GM21619 (cell line): ENCODE measurements around the gene PKNOX1.
A peak's percentile ranks its signal among the peaks of the same experiment; 100 is the strongest.
"Not testable (repeated sequence)": the region's sequence is repeated elsewhere in the genome, so short reads cannot be mapped to it uniquely, and the experiment has no call there.

ENCODE experiments used
- ATAC-seq: cut with Tn5 transposase; IDR thresholded peaks from one replicate; pipeline ENCODE4 v1.9.1; 2021; ENCODE audit not compliant: unreplicated experiment

PKNOX1 gene

GRCh38 chr21:42949094-42949755, 25.1 kb upstream of the PKNOX1 start:
- not testable (repeated sequence) for ATAC-seq

GRCh38 chr21:42951193-42951592, 23.2 kb upstream of the PKNOX1 start:
- ATAC-seq: not testable (repeated sequence)

- ATAC-seq: peak; percentile 100
Observed at GRCh38 chr21:42956824-42957630, 17.3 kb upstream of the PKNOX1 start.

GRCh38 chr21:42958122-42958521, 16.2 kb upstream of the PKNOX1 start:
- not testable (repeated sequence) for ATAC-seq

GRCh38 chr21:42959728-42960127, 14.6 kb upstream of the PKNOX1 start:
- no peak for ATAC-seq

- no peak for ATAC-seq
Observed at GRCh38 chr21:42962380-42963007, 11.9 kb upstream of the PKNOX1 start.

GRCh38 chr21:42964086-42964485, 10.3 kb upstream of the PKNOX1 start:
- no peak for ATAC-seq

GRCh38 chr21:42964546-42965210, 9.7 kb upstream of the PKNOX1 start:
- no peak for ATAC-seq

- no peak for ATAC-seq
Observed at GRCh38 chr21:42965211-42965560, 9.2 kb upstream of the PKNOX1 start.

- not testable (repeated sequence) for ATAC-seq
Observed at GRCh38 chr21:42967616-42968015, 6.7 kb upstream of the PKNOX1 start.

GRCh38 chr21:42969193-42969600, 5.2 kb upstream of the PKNOX1 start:
- no peak for ATAC-seq

- ATAC-seq: no peak
Observed at GRCh38 chr21:42970946-42971653, 3.3 kb upstream of the PKNOX1 start.

- ATAC-seq: no peak
Observed at GRCh38 chr21:42971897-42972275, 2.5 kb upstream of the PKNOX1 start.

- ATAC-seq: peak; percentile 19
Observed at GRCh38 chr21:42973309-42973990, 912 bp upstream of the PKNOX1 start.

GRCh38 chr21:42974832-42975820, 764 bp downstream of the PKNOX1 start:
- peak; percentile 18 for ATAC-seq

- no peak for ATAC-seq
Observed at GRCh38 chr21:42975886-42976608, 1.7 kb downstream of the PKNOX1 start.

- ATAC-seq: no peak
Observed at GRCh38 chr21:42980312-42981213, 6.2 kb downstream of the PKNOX1 start.

- no peak for ATAC-seq
Observed at GRCh38 chr21:42981214-42981523, 6.8 kb downstream of the PKNOX1 start.
